Activated naive CD4-positive, alpha-beta T cell treated with anti-CD3 and anti-CD28 coated beads for 36 hours (primary cell): ENCODE data around the gene DDO. TPM values are rescaled to one million over a fixed set of nuclear protein-coding genes. Genes with fewer than 3 reads are reported as not detected.

Experiments used
- CTCF ChIA-PET: fragments of 350-600 bp; sonication (Branson Sonifier 250); formaldehyde crosslinking; loops from one replicate; lab custom pipeline; 2021; ENCODE audit warnings: antibody characterized with exemption; lab: Charles Lee
- DNase-seq: peaks from one replicate; pipeline ENCODE4 v3.0.0-alpha.2; 2020
- H3K27ac Mint-ChIP-seq: one replicate; pipeline ENCODE4 v1.8.0; 2021; ENCODE audit warnings: mild to moderate bottlenecking, mixed read lengths
- H3K27me3 Mint-ChIP-seq: one replicate; pipeline ENCODE4 v1.8.0; 2021; ENCODE audit warnings: low read depth, mixed read lengths
- H3K36me3 Mint-ChIP-seq: one replicate; pipeline ENCODE4 v1.8.0; 2021; ENCODE audit warnings: low read depth, mixed read lengths
- H3K4me1 Mint-ChIP-seq: one replicate; pipeline ENCODE4 v1.8.0; 2021; ENCODE audit warnings: low read depth, mixed read lengths
- H3K4me3 Mint-ChIP-seq: one replicate; pipeline ENCODE4 v1.8.0; 2021; ENCODE audit warnings: mild to moderate bottlenecking, moderate library complexity, mixed read lengths
- H3K9me3 Mint-ChIP-seq: one replicate; pipeline ENCODE4 v1.8.0; 2021; ENCODE audit warnings: mixed read lengths
- intact Hi-C: fragments of 100-400 bp; cut with micrococcal nuclease; formaldehyde crosslinking; loops from one replicate; pipeline ENCODE4 v1.15.1; 2023
- total RNA-seq, 2 experiments: library from RNA; stranded (reverse); gene quantifications; one replicate each; pipeline ENCODE4 v1.2.3, GENCODE V29; 2021

The DDO gene
- total RNA-seq, 2 experiments from 2014 or later, result not detected

- H3K27me3 Mint-ChIP-seq, result peaks cover 2% of the 10 kb centered on the region
Measured at GRCh38 chr6:110412360-110412759, 3.0 kb downstream of the DDO start.

GRCh38 chr6:110410511-110410910 is 4.9 kb downstream of the DDO start:
- H3K4me3 Mint-ChIP-seq, result no peak overlapping the region
- CTCF ChIA-PET, result no interaction called here
- DNase-seq, result no peak
- intact Hi-C loops, result no loop called here
- no peaks in the 10 kb centered on the region for H3K4me1 Mint-ChIP-seq
- no peaks in the 10 kb centered on the region for H3K27me3 Mint-ChIP-seq
- no peaks in the 10 kb centered on the region for H3K9me3 Mint-ChIP-seq
- H3K27ac Mint-ChIP-seq, result no peak overlapping the region
- no peaks in the 10 kb centered on the region for H3K36me3 Mint-ChIP-seq

More at GRCh38 chr6:110412360-110412759, 3.0 kb downstream of the DDO start:
- Mint-ChIP-seq H3K9me3 (no peaks in the 10 kb centered on the region), H3K27ac (no peak overlapping the region), H3K36me3 (no peaks in the 10 kb centered on the region), H3K4me3 (no peak overlapping the region), H3K4me1 (no peaks in the 10 kb centered on the region)
- intact Hi-C loops, result no loop called here
- no peak for DNase-seq
- CTCF ChIA-PET, result no interaction called here

DNA sequence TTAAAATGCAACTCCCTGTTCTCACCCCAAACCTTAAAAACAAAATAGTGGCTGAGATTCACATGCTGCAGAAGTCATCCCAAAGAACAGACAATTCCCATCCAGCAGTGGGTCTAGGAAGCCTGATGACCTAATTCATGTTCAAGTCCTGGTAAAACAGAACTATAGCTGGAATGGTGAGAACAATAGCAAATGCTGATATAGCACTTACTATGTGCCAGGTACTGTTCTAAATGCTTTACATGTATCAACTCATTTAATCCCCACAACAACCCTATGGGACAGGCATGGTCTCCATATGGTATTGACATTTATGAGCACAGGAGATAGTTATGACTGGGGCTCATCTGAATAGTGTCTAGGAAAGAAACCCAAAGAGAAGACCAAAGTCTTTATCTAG is 5.6 kb downstream of the DDO start:
- intact Hi-C loops, result no loop called here

GRCh38 chr6:110408901-110409300 is 6.5 kb downstream of the DDO start:
- Mint-ChIP-seq H3K36me3 (no peaks in the 10 kb centered on the region), H3K4me1 (no peaks in the 10 kb centered on the region), H3K27ac (no peak overlapping the region), H3K4me3 (no peak overlapping the region), H3K27me3 (no peaks in the 10 kb centered on the region), H3K9me3 (no peaks in the 10 kb centered on the region)
- CTCF ChIA-PET, result no interaction called here
- intact Hi-C loops, result no loop called here
- no peak for DNase-seq

More for the DNA sequence above, 5.6 kb downstream of the DDO start:
- no peaks in the 10 kb centered on the region for H3K27me3 Mint-ChIP-seq
- no peak overlapping the region for H3K4me3 Mint-ChIP-seq
- no peaks in the 10 kb centered on the region for H3K4me1 Mint-ChIP-seq
- CTCF ChIA-PET, result no interaction called here
- H3K9me3 Mint-ChIP-seq, result no peaks in the 10 kb centered on the region
- H3K27ac Mint-ChIP-seq, result no peak overlapping the region
- no peaks in the 10 kb centered on the region for H3K36me3 Mint-ChIP-seq
- DNase-seq, result no peak

GRCh38 chr6:110404607-110405006 is 10.8 kb downstream of the DDO start:
- no peak for DNase-seq
- no peak overlapping the region for H3K27ac Mint-ChIP-seq

GRCh38 chr6:110401585-110402176 is 13.7 kb downstream of the DDO start:
- CTCF ChIA-PET, result no interaction called here
- Mint-ChIP-seq H3K36me3 (no peaks in the 10 kb centered on the region), H3K9me3 (no peaks in the 10 kb centered on the region), H3K27me3 (peaks cover 7% of the 10 kb centered on the region), H3K4me3 (no peak overlapping the region), H3K27ac (no peak overlapping the region), H3K4me1 (no peaks in the 10 kb centered on the region)
- intact Hi-C loops, result no loop called here
- DNase-seq, result no peak

More at GRCh38 chr6:110404607-110405006, 10.8 kb downstream of the DDO start:
- peaks cover 4% of the 10 kb centered on the region for H3K27me3 Mint-ChIP-seq
- H3K36me3 Mint-ChIP-seq, result no peaks in the 10 kb centered on the region
- CTCF ChIA-PET, result interaction anchor here (2.3 kb wide), 1 partner anchor 13 kb away, joined by 9 read pairs; no protein-coding TSS in a partner anchor
- H3K4me1 Mint-ChIP-seq, result no peaks in the 10 kb centered on the region
- no peak overlapping the region for H3K4me3 Mint-ChIP-seq
- intact Hi-C loops, result no loop called here
- no peaks in the 10 kb centered on the region for H3K9me3 Mint-ChIP-seq

DNA sequence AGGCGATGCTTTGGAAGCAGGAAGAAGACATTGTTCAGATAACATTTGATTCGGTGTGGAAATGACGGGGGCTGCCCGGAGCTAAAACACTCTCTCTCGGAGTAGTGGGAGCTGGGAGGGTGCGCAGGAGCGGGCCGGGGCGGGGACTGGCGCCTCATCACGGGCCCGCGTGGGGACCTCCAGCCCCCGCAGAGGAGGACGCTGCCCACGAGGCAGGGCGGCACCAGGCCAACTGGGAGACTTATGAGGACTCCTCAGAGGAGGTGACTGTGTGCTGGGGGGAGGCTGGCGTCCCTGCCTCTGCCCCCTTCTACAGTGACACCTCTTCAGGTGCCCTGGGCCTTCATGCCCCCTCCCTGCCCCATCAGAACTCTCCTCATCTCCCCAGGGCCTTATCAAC is 15.2 kb downstream of the DDO start:
- Mint-ChIP-seq H3K9me3 (no peaks in the 10 kb centered on the region), H3K36me3 (no peaks in the 10 kb centered on the region), H3K27ac (no peak overlapping the region), H3K4me1 (no peaks in the 10 kb centered on the region), H3K27me3 (peaks cover 7% of the 10 kb centered on the region), H3K4me3 (peak overlapping the region; percentile 18)
- intact Hi-C loops, result no loop called here
- CTCF ChIA-PET, result no interaction called here
- DNase-seq, result no peak

- intact Hi-C loops, result no loop called here
Measured at GRCh38 chr6:110399219-110400071, 15.9 kb downstream of the DDO start.

DNA sequence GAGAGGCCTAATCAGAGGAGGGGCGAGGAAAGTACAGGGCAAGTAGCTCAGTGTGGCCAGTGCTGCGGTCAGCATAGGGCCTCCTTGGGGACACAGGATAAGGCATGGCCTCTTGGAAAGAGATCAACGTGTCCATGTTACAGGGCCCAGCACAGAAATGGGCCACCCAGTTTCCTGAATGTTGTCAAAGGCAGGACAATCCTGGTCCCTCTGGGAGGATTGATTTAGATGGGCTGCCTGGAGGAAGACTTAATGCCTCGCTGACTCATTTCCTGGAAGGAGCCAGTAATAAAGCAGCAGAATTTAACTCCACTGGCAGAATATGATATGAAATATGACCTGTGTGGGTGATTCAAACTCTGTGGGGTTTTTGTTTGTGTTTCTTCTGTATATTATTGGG is 16.6 kb downstream of the DDO start:
- Mint-ChIP-seq H3K27ac (no peak overlapping the region), H3K27me3 (peaks cover 7% of the 10 kb centered on the region), H3K36me3 (no peaks in the 10 kb centered on the region), H3K4me3 (no peak overlapping the region), H3K9me3 (no peaks in the 10 kb centered on the region), H3K4me1 (no peaks in the 10 kb centered on the region)
- no peak for DNase-seq
- CTCF ChIA-PET, result interaction anchor here (0.7 kb wide), 1 partner anchor 9 kb away, joined by 3 read pairs; no protein-coding TSS in a partner anchor
- intact Hi-C loops, result no loop called here

More at GRCh38 chr6:110399219-110400071, 15.9 kb downstream of the DDO start:
- H3K4me1 Mint-ChIP-seq, result no peaks in the 10 kb centered on the region
- H3K36me3 Mint-ChIP-seq, result no peaks in the 10 kb centered on the region
- H3K27ac Mint-ChIP-seq, result no peak overlapping the region
- peak overlapping the region; percentile 34 for H3K4me3 Mint-ChIP-seq
- CTCF ChIA-PET, result interaction anchor here (0.7 kb wide), 1 partner anchor 10 kb away, joined by 3 read pairs; no protein-coding TSS in a partner anchor
- H3K27me3 Mint-ChIP-seq, result peaks cover 7% of the 10 kb centered on the region
- no peaks in the 10 kb centered on the region for H3K9me3 Mint-ChIP-seq
- no peak for DNase-seq

DNA sequence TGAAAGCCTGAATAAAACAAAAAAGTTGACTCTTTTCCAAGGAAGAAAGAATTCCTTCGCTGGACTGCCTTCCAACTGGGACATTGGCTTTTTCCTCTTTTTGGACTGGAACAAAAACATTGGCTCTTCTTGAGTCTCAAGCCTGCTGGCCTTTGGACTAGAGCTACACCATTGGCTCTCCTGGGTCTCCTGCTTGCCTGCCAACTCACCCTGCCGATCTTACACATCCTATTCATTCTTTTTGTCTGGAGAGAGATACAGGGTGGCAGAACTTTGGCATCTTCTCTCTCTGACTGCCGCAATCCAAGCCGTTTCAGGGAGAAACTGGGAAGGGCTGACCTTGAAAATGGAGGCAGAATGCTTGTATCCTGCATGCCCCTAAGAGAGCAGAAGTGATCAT is 20.2 kb downstream of the DDO start:
- CTCF ChIA-PET, result no interaction called here
- no peak overlapping the region for H3K4me3 Mint-ChIP-seq

DNA sequence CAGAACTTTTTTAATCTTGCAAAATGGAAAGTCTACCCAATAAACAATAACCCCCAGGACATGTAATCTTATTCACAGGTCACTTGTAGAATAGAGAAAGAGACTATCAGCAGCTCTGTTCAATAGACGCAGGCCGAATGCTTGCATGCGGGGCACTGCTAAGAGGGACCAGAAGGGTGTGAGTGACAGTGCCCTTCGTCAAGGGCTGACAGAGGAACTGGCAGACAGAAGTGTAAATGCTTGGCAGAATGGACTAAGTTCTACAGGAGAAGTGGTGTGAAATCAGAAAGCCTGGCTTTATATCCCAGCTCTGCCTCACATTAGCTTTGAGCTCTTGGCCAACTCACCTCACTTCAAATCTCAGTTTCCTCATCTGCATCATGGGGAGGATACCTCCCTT is 21.0 kb downstream of the DDO start:
- Mint-ChIP-seq H3K36me3 (no peaks in the 10 kb centered on the region), H3K9me3 (no peaks in the 10 kb centered on the region), H3K4me1 (peaks cover 6% of the 10 kb centered on the region), H3K27ac (no peak overlapping the region), H3K4me3 (no peak overlapping the region), H3K27me3 (peaks cover 3% of the 10 kb centered on the region)
- intact Hi-C loops, result no loop called here
- DNase-seq, result no peak
- CTCF ChIA-PET, result interaction anchor here (0.6 to 1.3 kb wide), 2 partner anchors 216 to 689 kb away, joined by 3 read pairs; no protein-coding TSS in a partner anchor

More for the DNA sequence above, 20.2 kb downstream of the DDO start:
- H3K36me3 Mint-ChIP-seq, result no peaks in the 10 kb centered on the region
- H3K27me3 Mint-ChIP-seq, result peaks cover 3% of the 10 kb centered on the region
- peaks cover 5% of the 10 kb centered on the region for H3K4me1 Mint-ChIP-seq
- no peaks in the 10 kb centered on the region for H3K9me3 Mint-ChIP-seq
- DNase-seq, result no peak
- intact Hi-C loops, result no loop called here
- no peak overlapping the region for H3K27ac Mint-ChIP-seq

GRCh38 chr6:110392727-110393126 is 22.6 kb downstream of the DDO start:
- Mint-ChIP-seq H3K4me3 (no peak overlapping the region), H3K27ac (no peak overlapping the region), H3K36me3 (no peaks in the 10 kb centered on the region), H3K9me3 (no peaks in the 10 kb centered on the region), H3K4me1 (peaks cover 6% of the 10 kb centered on the region), H3K27me3 (no peaks in the 10 kb centered on the region)
- intact Hi-C loops, result no loop called here
- DNase-seq, result no peak
- CTCF ChIA-PET, result interaction anchor here (1.6 to 6.2 kb wide), 3 partner anchors 10 to 688 kb away, joined by 6 to 74 read pairs (median 10); no protein-coding TSS in a partner anchor
